Measurements from ENCODE around the gene RALGPS1.

DNA sequence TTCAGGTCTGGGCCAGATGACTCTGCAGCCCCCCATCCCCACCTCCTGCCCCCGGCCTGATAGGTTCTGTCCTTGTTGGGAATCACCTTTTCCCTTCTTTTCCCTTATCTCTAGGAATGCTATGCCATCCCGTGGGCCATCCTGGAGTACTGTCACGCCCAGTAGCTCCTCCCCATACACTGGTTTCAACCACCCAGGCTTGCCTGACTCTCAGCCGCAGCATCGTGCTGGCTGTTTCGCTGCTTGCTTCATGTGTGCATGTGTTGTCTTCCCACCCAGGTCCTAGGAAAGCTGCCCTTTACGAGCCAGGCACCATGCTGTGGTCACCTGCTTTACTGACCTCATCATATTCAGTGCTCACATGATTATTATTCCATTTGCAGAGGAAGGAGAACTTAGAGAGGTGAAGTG lies 136.0 kb downstream of the RALGPS1 start:
- TF ChIP-seq, protein P1, sequence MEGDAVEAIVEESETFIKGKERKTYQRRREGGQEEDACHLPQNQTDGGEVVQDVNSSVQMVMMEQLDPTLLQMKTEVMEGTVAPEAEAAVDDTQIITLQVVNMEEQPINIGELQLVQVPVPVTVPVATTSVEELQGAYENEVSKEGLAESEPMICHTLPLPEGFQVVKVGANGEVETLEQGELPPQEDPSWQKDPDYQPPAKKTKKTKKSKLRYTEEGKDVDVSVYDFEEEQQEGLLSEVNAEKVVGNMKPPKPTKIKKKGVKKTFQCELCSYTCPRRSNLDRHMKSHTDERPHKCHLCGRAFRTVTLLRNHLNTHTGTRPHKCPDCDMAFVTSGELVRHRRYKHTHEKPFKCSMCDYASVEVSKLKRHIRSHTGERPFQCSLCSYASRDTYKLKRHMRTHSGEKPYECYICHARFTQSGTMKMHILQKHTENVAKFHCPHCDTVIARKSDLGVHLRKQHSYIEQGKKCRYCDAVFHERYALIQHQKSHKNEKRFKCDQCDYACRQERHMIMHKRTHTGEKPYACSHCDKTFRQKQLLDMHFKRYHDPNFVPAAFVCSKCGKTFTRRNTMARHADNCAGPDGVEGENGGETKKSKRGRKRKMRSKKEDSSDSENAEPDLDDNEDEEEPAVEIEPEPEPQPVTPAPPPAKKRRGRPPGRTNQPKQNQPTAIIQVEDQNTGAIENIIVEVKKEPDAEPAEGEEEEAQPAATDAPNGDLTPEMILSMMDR (tag by site-specific recombination; IDR thresholded peaks at IDR 0.05): no peak
- no peak for TF ChIP-seq ZNF133 (tag by site-specific recombination; IDR thresholded peaks at IDR 0.05)
- TF ChIP-seq ZNF777 (tag by site-specific recombination; IDR thresholded peaks at IDR 0.05; ENCODE audit: borderline replicate concordance): no peak
- no peak for TF ChIP-seq ZNF830 (tag by site-specific recombination; IDR thresholded peaks at IDR 0.05; ENCODE audit: low read depth)
- no peak for TF ChIP-seq ZNF221 (tag by site-specific recombination; IDR thresholded peaks at IDR 0.05; ENCODE audit: borderline replicate concordance)
- TF ChIP-seq HOXA7 (CRISPR knock-in tag; IDR thresholded peaks at IDR 0.05; ENCODE audit: borderline replicate concordance): no peak
- no peak for TF ChIP-seq OVOL3 (tag by site-specific recombination; IDR thresholded peaks at IDR 0.05)
